ENCODE data around the gene FGB. TPM values are rescaled to one million over a fixed set of nuclear protein-coding genes. Genes with fewer than 3 reads are reported as not detected.

FGB gene
- total RNA-seq, 1 donor from 2014 or later = 2.8 TPM

Other genes starting within 250 kb of the FGB start
- 0.25 and 0.36 TPM in 2 replicates for gene DCHS2, start 71.2 kb upstream of the FGB start, total RNA-seq
- 77.4 and 81.3 TPM in 2 replicates for gene PLRG1, start 12.6 kb upstream of the FGB start, total RNA-seq
- gene FGA, start 27.7 kb downstream of the FGB start, total RNA-seq = not detected in 2 replicates
- not detected in 2 replicates for gene FGG, start 49.6 kb downstream of the FGB start, total RNA-seq
- 0.46 and 0.50 TPM in 2 replicates for gene LRAT, start 181.0 kb downstream of the FGB start, total RNA-seq
- not detected in 2 replicates for gene RBM46, start 218.3 kb downstream of the FGB start, total RNA-seq